ENCODE data around the gene TDRD3.

The TDRD3 gene

GRCh38 chr13:60590800-60591747 lies 194.1 kb downstream of the TDRD3 start:
- TF ChIP-seq CTCF (IDR thresholded peaks at IDR 0.05; ENCODE audit: low read depth, low read length, missing control alignments), result no peak
- peak; percentile 99 for DNase-seq (ENCODE audit: low read depth)
- in situ Hi-C loops (cut with HindIII; ENCODE audit: low sequenced_read_pairs), result no loop called here
- H3K4me3 ChIP-seq (ENCODE audit: low read depth, low read length), result no peak overlapping the region

GRCh38 chr13:60603049-60603448 lies 206.0 kb downstream of the TDRD3 start:
- in situ Hi-C loops (cut with HindIII; ENCODE audit: low sequenced_read_pairs), result no loop called here
- DNase-seq (ENCODE audit: low read depth), result no peak
- no peak overlapping the region for H3K4me3 ChIP-seq (ENCODE audit: low read depth, low read length)
- TF ChIP-seq CTCF (IDR thresholded peaks at IDR 0.05; ENCODE audit: low read depth, low read length, missing control alignments), result no peak

GRCh38 chr13:60604058-60604457 lies 207.0 kb downstream of the TDRD3 start:
- no peak overlapping the region for H3K4me3 ChIP-seq (ENCODE audit: low read depth, low read length)
- DNase-seq (ENCODE audit: low read depth), result no peak
- TF ChIP-seq CTCF (IDR thresholded peaks at IDR 0.05; ENCODE audit: low read depth, low read length, missing control alignments), result no peak
- in situ Hi-C loops (cut with HindIII; ENCODE audit: low sequenced_read_pairs), result no loop called here

- in situ Hi-C loops (cut with HindIII; ENCODE audit: low sequenced_read_pairs), result no loop called here
- no peak for DNase-seq (ENCODE audit: low read depth)
- no peak overlapping the region for H3K4me3 ChIP-seq (ENCODE audit: low read depth, low read length)
- no peak for TF ChIP-seq CTCF (IDR thresholded peaks at IDR 0.05; ENCODE audit: low read depth, low read length, missing control alignments)
Measured at GRCh38 chr13:60608954-60609353, 211.9 kb downstream of the TDRD3 start.

DNA sequence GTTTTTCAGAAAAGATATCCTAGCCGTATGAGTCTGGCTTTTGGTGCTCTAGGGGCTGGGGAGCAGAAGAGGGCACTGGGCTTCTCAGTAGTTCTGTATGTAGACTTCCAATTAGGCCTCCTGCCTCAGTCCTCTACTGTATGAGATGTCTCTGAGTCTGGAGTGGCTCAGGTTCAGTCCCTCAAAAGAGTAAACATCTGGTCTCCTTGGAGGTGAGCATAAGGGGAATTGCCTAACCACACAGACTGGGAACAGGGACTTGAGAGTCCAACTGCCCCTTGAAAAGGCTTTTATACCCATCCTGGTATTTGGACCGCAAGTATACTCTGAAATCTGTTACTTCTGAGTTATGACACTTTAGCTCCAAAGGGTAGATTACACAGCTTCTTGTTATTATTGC lies 214.5 kb downstream of the TDRD3 start:
- no peak for TF ChIP-seq CTCF (IDR thresholded peaks at IDR 0.05; ENCODE audit: low read depth, low read length, missing control alignments)
- DNase-seq (ENCODE audit: low read depth), result no peak
- in situ Hi-C loops (cut with HindIII; ENCODE audit: low sequenced_read_pairs), result no loop called here
- no peak overlapping the region for H3K4me3 ChIP-seq (ENCODE audit: low read depth, low read length)

DNA sequence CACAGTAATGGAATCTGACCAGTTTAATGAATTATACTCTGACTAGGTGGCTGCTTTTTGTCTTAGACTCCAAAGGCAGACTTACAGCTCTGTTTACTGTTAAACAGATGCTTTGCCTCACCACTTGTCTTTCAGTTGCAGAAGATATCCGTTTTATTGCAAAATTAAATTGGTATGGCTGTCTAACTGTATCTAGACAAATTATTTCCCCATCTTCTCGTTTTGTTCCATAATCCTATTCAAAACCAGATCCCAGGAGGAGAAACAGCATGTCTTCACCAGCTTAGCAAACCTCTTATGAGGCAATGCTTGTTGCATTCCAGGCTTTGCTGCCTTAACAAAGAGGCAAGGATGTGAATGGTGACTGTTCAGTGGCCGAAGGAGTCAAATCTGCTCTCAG lies 215.6 kb downstream of the TDRD3 start:
- in situ Hi-C loops (cut with HindIII; ENCODE audit: low sequenced_read_pairs), result no loop called here
- no peak for TF ChIP-seq CTCF (IDR thresholded peaks at IDR 0.05; ENCODE audit: low read depth, low read length, missing control alignments)
- DNase-seq (ENCODE audit: low read depth), result no peak
- no peak overlapping the region for H3K4me3 ChIP-seq (ENCODE audit: low read depth, low read length)
